Tibial artery (tissue), 4 donors: ENCODE data around the gene EPB41L4B.

Experiments used
- DNase-seq, 2 donors: peaks; one replicate each; pipeline ENCODE4 v3.0.0-alpha.2; 2019
- H3K27ac ChIP-seq, 2 donors: fragments of 200-600 bp; sonication (generic) in 1 of 2; 1 replicate in 1 of 2; 2 replicates in 1 of 2; pipeline ENCODE4 v1.5.1; 2018 to 2019; ENCODE audit warnings: mild to moderate bottlenecking in 1 of 2
- H3K27me3 ChIP-seq, 2 donors: fragments of 200-600 bp; sonication (generic) in 1 of 2; one replicate each; pipeline versions ENCODE4 v1.5.1 to v1.6.0; 2016 to 2019
- H3K36me3 ChIP-seq, 3 donors: fragments of 200-600 bp; sonication (generic) in 2 of 3; one replicate each; pipeline ENCODE4 v1.5.1; 2016 to 2019; ENCODE audit warnings: mild to moderate bottlenecking in 2 of 3
- H3K4me1 ChIP-seq, 4 donors: fragments of 200-600 bp; sonication (generic) in 2 of 4; 1 replicate in 3 of 4; 2 replicates in 1 of 4; pipeline ENCODE4 v1.5.1; 2016 to 2019
- H3K4me3 ChIP-seq, 2 donors: fragments of 200-600 bp; sonication (generic) in 1 of 2; 1 replicate in 1 of 2; 2 replicates in 1 of 2; pipeline ENCODE4 v1.5.1; 2018 to 2019; ENCODE audit warnings: mild to moderate bottlenecking in 2 of 2
- H3K9me3 ChIP-seq, 3 donors: fragments of 200-600 bp; sonication (generic) in 1 of 3; one replicate each; pipeline ENCODE4 v1.5.1; 2016 to 2019
- CTCF ChIP-seq, 2 experiments: fragments of 200-600 bp in 1 of 2; fragments of 450-650 bp in 1 of 2; IDR thresholded peaks; one replicate each; pipeline ENCODE4 v1.5.1; 2017 to 2019; ENCODE audit warnings: antibody characterized with exemption in 2 of 2, mild to moderate bottlenecking in 1 of 2, moderate library complexity in 1 of 2
- intact Hi-C: fragments of 100-400 bp; cut with DNase I; formaldehyde crosslinking; loops from one replicate; pipeline ENCODE4 v1.15.0; 2023; ENCODE audit warnings: low total_unique reads

The EPB41L4B gene

GRCh38 chr9:109206670-109207069 is 114.2 kb downstream of the EPB41L4B start:
- intact Hi-C loops, result no loop called here
- no peak for DNase-seq
- Histone ChIP-seq H3K27me3 (peaks cover 0 to under 1% of the 10 kb centered on the region in 2 donors), H3K36me3 (no peaks in the 10 kb centered on the region), H3K4me3 (no peak overlapping the region), H3K27ac (no peak overlapping the region), H3K4me1 (no peaks in the 10 kb centered on the region), H3K9me3 (no peaks in the 10 kb centered on the region)
- no peak for TF ChIP-seq CTCF (IDR thresholded peaks at IDR 0.05)

- intact Hi-C loops, result no loop called here
- TF ChIP-seq CTCF (IDR thresholded peaks at IDR 0.05), result no peak
- no peak overlapping the region for H3K4me3 ChIP-seq
- H3K36me3 ChIP-seq, result no peaks in the 10 kb centered on the region
- no peak for DNase-seq
- no peak overlapping the region for H3K27ac ChIP-seq
- no peaks in the 10 kb centered on the region for H3K4me1 ChIP-seq
- no peaks in the 10 kb centered on the region for H3K9me3 ChIP-seq
- no peaks in the 10 kb centered on the region for H3K27me3 ChIP-seq
These were observed 115.3 kb downstream of the EPB41L4B start for GRCh38 chr9:109205526-109205925.

- intact Hi-C loops, result no loop called here
- no peak for TF ChIP-seq CTCF (IDR thresholded peaks at IDR 0.05)
These were observed 117.0 kb downstream of the EPB41L4B start for GRCh38 chr9:109203761-109204360.

GRCh38 chr9:109199676-109200075 is 121.2 kb downstream of the EPB41L4B start:
- DNase-seq, result no peak
- intact Hi-C loops, result no loop called here
- Histone ChIP-seq H3K9me3 (no peaks in the 10 kb centered on the region), H3K4me1 (no peaks in the 10 kb centered on the region), H3K27me3 (peaks cover 0 to 2% of the 10 kb centered on the region in 2 donors), H3K27ac (no peak overlapping the region), H3K4me3 (no peak overlapping the region), H3K36me3 (no peaks in the 10 kb centered on the region)
- no peak for TF ChIP-seq CTCF (IDR thresholded peaks at IDR 0.05)

More at GRCh38 chr9:109203761-109204360, 117.0 kb downstream of the EPB41L4B start:
- no peak for DNase-seq
- H3K27me3 ChIP-seq, result no peaks in the 10 kb centered on the region
- H3K4me3 ChIP-seq, result no peak overlapping the region
- no peaks in the 10 kb centered on the region for H3K36me3 ChIP-seq
- H3K4me1 ChIP-seq, result no peaks in the 10 kb centered on the region
- H3K27ac ChIP-seq, result no peak overlapping the region
- no peaks in the 10 kb centered on the region for H3K9me3 ChIP-seq

- Histone ChIP-seq H3K9me3 (no peaks in the 10 kb centered on the region), H3K4me3 (no peak overlapping the region), H3K4me1 (no peaks in the 10 kb centered on the region), H3K27me3 (peaks cover 0 to 2% of the 10 kb centered on the region in 2 donors), H3K27ac (no peak overlapping the region), H3K36me3 (no peaks in the 10 kb centered on the region)
- TF ChIP-seq CTCF (IDR thresholded peaks at IDR 0.05), result no peak
- no peak for DNase-seq
- intact Hi-C loops, result no loop called here
These were observed 122.0 kb downstream of the EPB41L4B start for GRCh38 chr9:109198736-109199382.
